HEK293T (cell line): ENCODE measurements around the gene TMEM151B.

Source experiments
- FOXM1 ChIP-seq: fragments of 450-650 bp; IDR thresholded peaks from 2 replicates; pipeline ENCODE4 v1.6.1; 2017; ENCODE audit warnings: mild to moderate bottlenecking, borderline replicate concordance
- SP1 ChIP-seq: fragments of 450-650 bp; IDR thresholded peaks from 2 replicates; pipeline ENCODE4 v1.6.1; 2017
- SUZ12 ChIP-seq: fragments of 450-650 bp; IDR thresholded peaks from 2 replicates; pipeline ENCODE4 v1.6.1; 2016; ENCODE audit warnings: mild to moderate bottlenecking

- no peak for TF ChIP-seq SP1
- TF ChIP-seq FOXM1 = no peak
- no peak for TF ChIP-seq SUZ12
Measured at GRCh38 chr6:44256775-44257024, 13.6 kb upstream of the TMEM151B start.
